Non-pigmented ciliary epithelial cell (primary cell): ENCODE results near the gene RPA4.
"Not testable (repeated sequence)": the region's sequence is repeated elsewhere in the genome, so short reads cannot be mapped to it uniquely, and the experiment has no call there.

Source experiments
- DNase-seq: peaks from one replicate; pipeline ENCODE4 v3.0.0-alpha.2; 2010; ENCODE audit warnings: low read depth

Gene RPA4

DNA sequence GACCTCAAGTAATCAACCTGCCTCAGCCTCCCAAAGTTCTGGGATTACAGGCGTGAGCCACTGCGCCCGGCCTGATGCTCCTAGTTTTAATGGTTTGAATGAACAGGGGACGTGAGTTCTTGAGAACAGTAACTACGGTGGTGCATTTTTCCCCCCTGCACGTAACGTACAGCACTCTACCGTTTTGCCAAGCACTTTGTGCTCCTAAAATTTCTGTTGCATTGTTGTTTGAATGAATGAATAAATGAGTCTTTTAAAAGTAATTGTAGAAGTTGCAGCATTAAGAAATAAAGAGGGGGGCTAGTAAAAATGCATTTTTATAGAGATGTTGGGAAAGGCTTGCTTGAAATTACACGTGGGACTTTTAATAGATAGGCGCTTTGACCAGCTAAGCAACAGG is at the start of gene RPA4:
Gene RPA4, plus strand, starts transcription at position 301 of the 400 bp plus-strand sequence. CDS start 403 bp downstream, outside the sequence.
- DNase-seq = no peak

- DNase-seq = no peak
Measured at GRCh38 chrX:96834137-96834536, 49.6 kb upstream of the RPA4 start.

DNA sequence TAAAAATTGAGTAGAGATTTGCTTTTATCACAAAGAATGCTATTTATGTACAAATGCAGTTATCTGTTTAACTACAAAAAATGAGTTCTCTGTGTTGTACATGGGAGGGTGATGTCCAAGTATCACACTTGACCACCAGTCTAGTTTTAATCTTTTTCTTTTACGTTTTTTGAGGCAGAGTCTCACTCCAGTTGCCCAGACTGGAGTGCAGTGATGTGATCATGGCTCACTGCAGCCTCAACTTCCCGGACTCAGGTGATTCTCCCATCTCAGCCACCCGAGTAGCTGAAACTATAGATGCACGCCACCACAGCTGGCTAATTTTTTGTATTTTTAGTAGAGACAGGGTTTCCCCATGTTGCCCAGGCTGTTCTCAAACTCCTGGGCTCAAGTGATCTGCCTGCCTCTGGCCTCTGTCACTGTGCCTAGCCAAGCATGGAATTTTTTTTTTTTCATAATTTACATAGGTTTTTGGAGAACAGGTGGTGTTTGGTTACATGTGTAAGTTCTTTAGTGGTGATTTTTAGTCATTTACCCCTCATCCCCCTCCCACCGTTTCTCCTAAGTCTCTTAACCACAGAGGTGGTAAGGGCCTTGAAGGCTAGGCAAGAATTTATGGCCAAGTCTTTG is 47.9 kb upstream of the RPA4 start:
- DNase-seq = no peak

GRCh38 chrX:96837808-96838207 is 45.9 kb upstream of the RPA4 start:
- DNase-seq = no peak

- DNase-seq = no peak
Measured at GRCh38 chrX:96838537-96838936, 45.2 kb upstream of the RPA4 start.

DNA sequence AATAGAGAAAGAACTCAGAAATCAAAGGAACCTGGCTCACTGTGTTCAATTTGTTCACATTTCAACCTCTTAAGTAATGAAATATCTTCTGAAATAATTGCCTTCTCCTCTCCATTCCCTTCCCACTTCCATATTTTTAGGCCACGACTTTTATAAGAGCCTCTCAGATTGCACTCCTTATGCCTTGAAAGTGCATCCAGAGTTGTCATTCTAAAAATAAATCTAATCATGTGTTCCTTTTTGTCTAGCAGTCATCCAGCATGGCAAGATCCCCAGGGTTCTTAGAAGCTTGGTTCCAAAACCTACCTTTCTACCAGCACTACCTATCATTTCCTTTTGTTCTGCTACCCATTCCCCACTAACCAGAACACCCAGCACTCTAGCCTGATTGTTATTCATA is 42.4 kb upstream of the RPA4 start:
- no peak for DNase-seq

DNA sequence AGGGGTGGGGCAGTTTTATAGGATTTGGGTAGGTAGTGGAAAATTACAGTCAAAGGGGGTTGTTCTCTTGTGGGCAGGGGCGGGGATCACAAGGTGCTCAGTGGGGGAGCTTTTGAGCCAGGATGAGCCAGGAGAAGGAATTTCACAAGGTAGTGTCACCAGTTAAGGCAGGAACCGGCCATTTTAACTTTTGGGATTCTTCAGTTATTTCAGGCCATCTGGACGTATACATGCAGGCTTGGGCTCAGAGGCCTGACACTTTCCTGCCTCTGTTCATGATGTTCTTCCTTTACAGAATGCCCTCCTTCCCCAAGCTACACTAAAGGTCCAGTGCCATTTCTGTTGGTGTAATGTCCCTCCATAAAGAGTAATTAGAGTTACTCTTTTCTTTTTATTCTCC is 41.8 kb upstream of the RPA4 start:
- not testable (repeated sequence) for DNase-seq

- no peak for DNase-seq
Measured at GRCh38 chrX:96843566-96843965, 40.1 kb upstream of the RPA4 start.

- DNase-seq = no peak
Measured at GRCh38 chrX:96846841-96847240, 36.9 kb upstream of the RPA4 start.

DNA sequence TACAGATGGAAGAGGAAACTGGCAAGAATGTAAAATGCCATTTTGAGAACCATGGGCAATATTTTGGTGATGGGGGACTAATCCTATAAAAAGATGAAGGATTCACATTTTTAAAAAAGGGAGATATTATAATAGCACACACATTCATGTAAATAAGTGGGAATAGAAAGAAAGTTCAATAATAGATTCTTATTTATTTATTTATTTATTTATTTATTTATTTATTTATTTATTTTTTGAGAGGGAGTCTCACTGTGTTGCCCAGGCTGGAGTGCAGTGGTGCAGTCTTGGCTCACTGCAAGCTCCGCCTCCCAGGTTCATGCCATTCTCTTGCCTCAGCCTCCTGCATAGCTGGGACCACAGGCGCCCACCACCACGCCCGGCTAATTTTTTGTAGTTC is 24.3 kb upstream of the RPA4 start:
- DNase-seq = not testable (repeated sequence)

GRCh38 chrX:96861218-96861617 is 22.5 kb upstream of the RPA4 start:
- no peak for DNase-seq

- DNase-seq = no peak
Measured at GRCh38 chrX:96861661-96862060, 22.0 kb upstream of the RPA4 start.

DNA sequence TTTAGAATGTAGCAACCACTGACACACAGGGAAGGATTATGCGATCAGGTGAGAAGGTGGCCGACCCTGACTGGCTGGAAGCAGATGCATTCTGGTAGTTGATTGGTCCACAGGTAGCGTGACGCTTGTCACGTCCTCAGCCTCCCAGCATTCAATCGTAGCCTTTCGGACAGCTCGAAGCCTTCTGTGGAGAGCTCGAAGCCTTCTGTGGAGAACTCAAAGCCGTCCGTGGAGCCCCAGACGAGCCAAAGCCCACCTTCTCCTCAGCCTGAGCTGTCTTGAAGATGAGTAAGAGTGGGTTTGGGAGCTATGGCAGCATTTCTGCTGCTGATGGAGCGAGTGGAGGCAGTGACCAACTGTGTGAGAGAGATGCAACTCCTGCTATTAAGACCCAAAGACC is 319 bp downstream of the RPA4 start:
- no peak for DNase-seq

- no peak for DNase-seq
Measured at GRCh38 chrX:96889726-96890125, 6.0 kb downstream of the RPA4 start.

- DNase-seq = no peak
Measured at GRCh38 chrX:96906741-96907140, 23.0 kb downstream of the RPA4 start.

- DNase-seq = no peak
Measured at GRCh38 chrX:96907516-96908272, 24.0 kb downstream of the RPA4 start.

GRCh38 chrX:96909291-96909690 is 25.6 kb downstream of the RPA4 start:
- DNase-seq = no peak

DNA sequence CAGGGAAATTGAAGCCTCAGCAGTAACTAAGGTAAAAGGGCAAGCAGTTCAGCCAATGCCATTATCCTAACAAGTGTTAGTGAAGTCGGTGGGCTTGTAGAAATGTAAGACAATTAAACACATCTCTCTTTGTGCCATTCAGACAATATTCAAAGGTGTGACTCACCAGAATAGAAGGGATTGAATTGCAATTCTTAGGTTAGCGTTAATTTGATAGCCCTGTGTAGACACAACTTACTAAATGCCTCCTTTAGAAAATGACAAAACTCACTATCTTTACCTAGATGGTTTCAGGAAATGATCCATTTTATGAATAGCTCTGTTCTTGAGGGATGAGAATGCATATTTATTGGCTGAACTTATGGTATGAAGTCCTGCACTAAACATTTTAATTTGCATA is 35.2 kb downstream of the RPA4 start:
- no peak for DNase-seq

GRCh38 chrX:96919672-96920071 is 36.0 kb downstream of the RPA4 start:
- no peak for DNase-seq

DNA sequence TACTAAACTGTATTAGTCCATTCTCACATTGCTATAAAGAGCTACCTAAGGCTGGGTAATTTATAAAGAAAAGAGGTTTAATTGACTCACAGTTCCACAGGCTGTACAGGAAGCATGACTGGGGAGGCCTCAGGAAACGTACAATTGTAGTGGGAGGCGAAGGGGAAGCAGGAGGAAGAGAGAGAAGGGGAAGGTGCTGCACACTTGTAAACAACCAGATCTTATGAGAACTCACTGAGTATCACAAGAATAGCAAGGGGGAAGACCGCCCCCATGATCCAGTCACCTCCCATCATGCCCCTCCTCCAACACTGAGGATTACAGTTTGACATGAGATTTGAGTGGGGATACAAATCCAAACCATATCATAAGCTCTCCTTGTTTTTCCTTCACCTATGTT is 40.9 kb downstream of the RPA4 start:
- no peak for DNase-seq

DNA sequence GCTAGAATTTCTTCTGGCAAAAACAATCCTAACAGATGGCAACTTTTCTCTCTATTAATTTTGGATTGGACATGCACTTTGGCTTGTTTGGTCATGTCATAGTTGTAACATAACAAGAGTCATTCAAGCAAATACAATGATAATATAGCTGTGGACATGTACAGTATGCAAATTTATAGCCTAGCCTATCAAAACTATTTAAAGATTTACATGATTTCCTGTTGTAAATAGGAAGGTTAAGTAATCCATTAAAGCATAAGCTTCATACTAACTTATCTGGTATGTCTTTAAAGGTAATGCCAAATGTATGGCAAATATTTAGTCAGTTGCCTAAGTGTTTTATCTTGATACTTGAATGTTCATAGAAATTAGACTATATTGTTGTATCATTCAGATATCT is 45.3 kb downstream of the RPA4 start:
- DNase-seq = no peak
